Panc1 (cell line): ENCODE results near the gene ATP9A. TPM values are rescaled to one million over a fixed set of nuclear protein-coding genes. Genes with fewer than 3 reads are reported as not detected.
"Not testable (repeated sequence)": the region's sequence is repeated elsewhere in the genome, so short reads cannot be mapped to it uniquely, and the experiment has no call there.

Experiments used
- ATAC-seq: fragments of 200-7000 bp; cut with Tn5 transposase; 2 replicates; pipeline ENCODE4 v1.9.1; 2020; ENCODE audit warnings: mild to moderate bottlenecking, moderate library complexity
- BruUV-seq: library from RNA; stranded (reverse); fragments of 400-500 nt; replicated peaks from 2 replicates; lab custom pipeline; 2021; lab: Mats Ljungman, UMichigan
- CTCF ChIA-PET: fragments of 300-600 bp; sonication (Branson Sonifier 250); formaldehyde crosslinking; loops from one replicate; lab custom pipeline; 2022; ENCODE audit warnings: antibody characterized with exemption; lab: Charles Lee
- POLR2A ChIA-PET: fragments of 300-600 bp; sonication (Branson Sonifier 250); formaldehyde crosslinking; loops from one replicate; lab custom pipeline; 2022; ENCODE audit warnings: antibody characterized with exemption; lab: Charles Lee
- DNase-seq: peaks from one replicate; pipeline ENCODE4 v3.0.0-alpha.2; 2010; ENCODE audit warnings: low read depth, low spot score
- H3K27ac ChIP-seq: 2 replicates; pipeline ENCODE4 v1.5.1; 2011; ENCODE audit warnings: mild to moderate bottlenecking, low read length, inconsistent platforms
- H3K27me3 ChIP-seq: fragments of 200-500 bp; sonication (Bioruptor generic); 2 replicates; pipeline ENCODE4 v1.6.0; 2014; ENCODE audit warnings: low read length, inconsistent platforms; ENCODE audit not compliant: control insufficient read depth, insufficient read depth
- H3K36me3 ChIP-seq: fragments of 200-500 bp; sonication (Bioruptor generic); 2 replicates; pipeline ENCODE4 v1.5.1; 2014; ENCODE audit warnings: inconsistent platforms, mild to moderate bottlenecking, low read length, moderate library complexity; ENCODE audit not compliant: control insufficient read depth, insufficient read depth
- H3K4me1 ChIP-seq: 2 replicates; pipeline ENCODE4 v1.5.1; 2011; ENCODE audit warnings: inconsistent platforms, mild to moderate bottlenecking, low read length, moderate library complexity; ENCODE audit not compliant: control insufficient read depth, insufficient read depth
- H3K4me3 ChIP-seq, 2 experiments: 2 replicates each; pipeline ENCODE4 v1.5.1; 2011 to 2012; ENCODE audit warnings: low read depth in 2 of 2, low read length in 2 of 2, mild to moderate bottlenecking in 2 of 2, inconsistent platforms in 1 of 2, moderate library complexity in 1 of 2
- H3K9me3 ChIP-seq: fragments of 200-500 bp; sonication (Bioruptor generic); 2 replicates; pipeline ENCODE4 v1.5.1; 2014; ENCODE audit warnings: low read depth, mild to moderate bottlenecking, inconsistent platforms, low read length, moderate library complexity; ENCODE audit not compliant: control insufficient read depth, insufficient read depth
- POLR2AphosphoS5 ChIP-seq: IDR thresholded peaks from 2 replicates; pipeline ENCODE4 v1.6.1; 2012; ENCODE audit warnings: mild to moderate bottlenecking, low read depth, low read length, moderate library complexity
- REST ChIP-seq, 2 experiments: IDR thresholded peaks; 2 replicates each; pipeline ENCODE4 v1.6.1; 2011 to 2012; ENCODE audit warnings: low read depth in 2 of 2, control low read depth in 1 of 2, low read length in 1 of 2, mild to moderate bottlenecking in 1 of 2, moderate library complexity in 1 of 2; ENCODE audit not compliant: insufficient read depth in 1 of 2
- SIN3A ChIP-seq: IDR thresholded peaks from 2 replicates; pipeline ENCODE4 v1.6.1; 2012; ENCODE audit warnings: low read depth, mild to moderate bottlenecking, low read length, moderate library complexity, borderline replicate concordance; ENCODE audit not compliant: insufficient read depth
- TCF7L2 ChIP-seq: IDR thresholded peaks from 2 replicates; pipeline ENCODE4 v1.6.1; 2011; ENCODE audit warnings: mild to moderate bottlenecking, low read depth, low read length, inconsistent platforms
- in situ Hi-C: cut with HindIII; loops from 2 replicates; pipeline ENCODE4 v1.10.0; 2016; ENCODE audit warnings: low sequenced_read_pairs, low pct_unique_long_range_greater_than_20kb
- intact Hi-C: fragments of 100-400 bp; cut with micrococcal nuclease; formaldehyde crosslinking; loops from one replicate; pipeline ENCODE4 v1.10.0; 2022; ENCODE audit not compliant: unreplicated experiment
- total RNA-seq: library from RNA; stranded (reverse); gene quantifications from one replicate; pipeline ENCODE4 v1.2.1, GENCODE V29; 2021; ENCODE audit not compliant: unreplicated experiment
- TF ChIP-seq, protein P1 (sequence below): fragments of 450-650 bp; IDR thresholded peaks from 2 replicates; pipeline ENCODE4 v1.5.1; 2017; ENCODE audit warnings: mild to moderate bottlenecking

Gene ATP9A
- total RNA-seq, 1 experiment from 2014 or later: 8.7 TPM

- Histone ChIP-seq H3K4me3 (no peak overlapping the region), H3K27ac (no peak overlapping the region), H3K9me3 (no peaks in the 10 kb centered on the region), H3K36me3 (no peaks in the 10 kb centered on the region), H3K4me1 (peaks cover 13% of the 10 kb centered on the region), H3K27me3 (no peaks in the 10 kb centered on the region)
- in situ Hi-C loops (no loop called here), intact Hi-C loops (no loop called here)
- BruUV-seq: no TSS peak
- POLR2A ChIA-PET: no interaction called here
- no peak for ATAC-seq
- CTCF ChIA-PET: no interaction called here
- DNase-seq: no peak
- no peak for TF ChIP-seq TCF7L2
- TF ChIP-seq, protein P1, sequence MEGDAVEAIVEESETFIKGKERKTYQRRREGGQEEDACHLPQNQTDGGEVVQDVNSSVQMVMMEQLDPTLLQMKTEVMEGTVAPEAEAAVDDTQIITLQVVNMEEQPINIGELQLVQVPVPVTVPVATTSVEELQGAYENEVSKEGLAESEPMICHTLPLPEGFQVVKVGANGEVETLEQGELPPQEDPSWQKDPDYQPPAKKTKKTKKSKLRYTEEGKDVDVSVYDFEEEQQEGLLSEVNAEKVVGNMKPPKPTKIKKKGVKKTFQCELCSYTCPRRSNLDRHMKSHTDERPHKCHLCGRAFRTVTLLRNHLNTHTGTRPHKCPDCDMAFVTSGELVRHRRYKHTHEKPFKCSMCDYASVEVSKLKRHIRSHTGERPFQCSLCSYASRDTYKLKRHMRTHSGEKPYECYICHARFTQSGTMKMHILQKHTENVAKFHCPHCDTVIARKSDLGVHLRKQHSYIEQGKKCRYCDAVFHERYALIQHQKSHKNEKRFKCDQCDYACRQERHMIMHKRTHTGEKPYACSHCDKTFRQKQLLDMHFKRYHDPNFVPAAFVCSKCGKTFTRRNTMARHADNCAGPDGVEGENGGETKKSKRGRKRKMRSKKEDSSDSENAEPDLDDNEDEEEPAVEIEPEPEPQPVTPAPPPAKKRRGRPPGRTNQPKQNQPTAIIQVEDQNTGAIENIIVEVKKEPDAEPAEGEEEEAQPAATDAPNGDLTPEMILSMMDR: no peak
- TF ChIP-seq SIN3A: no peak
- TF ChIP-seq REST (IDR thresholded peaks at IDR 0.05; ENCODE audit: insufficient read depth in 1 of 2, low read depth in 2 of 2, low read length in 1 of 2): no peak
- no peak for TF ChIP-seq POLR2AphosphoS5
These were observed 29.2 kb downstream of the ATP9A start for GRCh38 chr20:51738877-51739447.

GRCh38 chr20:51738261-51738660, 29.9 kb downstream of the ATP9A start:
- H3K27me3 ChIP-seq, in situ Hi-C loops, H3K9me3 ChIP-seq, intact Hi-C loops, ATAC-seq, H3K4me3 ChIP-seq, DNase-seq, H3K36me3 ChIP-seq, POLR2A ChIA-PET, BruUV-seq, H3K27ac ChIP-seq: not testable (repeated sequence)
- CTCF ChIA-PET: interaction anchor here (0.6 kb wide), 1 partner anchor 28 kb away, joined by 3 read pairs; no protein-coding TSS in a partner anchor
- peaks cover 13% of the 10 kb centered on the region; the same call in 1 of the 2 replicates for H3K4me1 ChIP-seq

DNA sequence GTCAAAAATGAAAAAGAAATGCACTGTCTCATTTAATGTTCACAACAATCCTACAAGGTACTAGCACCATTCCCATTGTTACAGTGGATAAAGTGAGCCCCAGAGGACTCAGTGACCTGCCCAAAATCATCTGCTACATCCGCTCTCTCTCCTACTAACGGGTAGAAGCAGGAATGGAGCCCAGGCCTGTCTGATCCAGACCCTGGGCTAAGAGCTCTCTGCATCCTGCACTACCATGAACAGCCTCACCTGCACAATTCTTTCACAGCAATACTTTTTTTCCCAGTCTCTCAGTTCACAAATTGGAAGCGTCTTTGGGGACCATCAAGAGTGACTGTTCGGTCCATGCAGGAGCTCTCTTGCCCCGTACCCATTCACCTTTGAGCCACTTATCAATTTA, 31.2 kb downstream of the ATP9A start:
- no peak for TF ChIP-seq REST (IDR thresholded peaks at IDR 0.05; ENCODE audit: insufficient read depth in 1 of 2, low read depth in 2 of 2, low read length in 1 of 2)
- no TSS peak for BruUV-seq
- no peaks in the 10 kb centered on the region for H3K36me3 ChIP-seq
- H3K4me3 ChIP-seq: no peak overlapping the region
- CTCF ChIA-PET: no interaction called here
- no peaks in the 10 kb centered on the region for H3K9me3 ChIP-seq
- POLR2A ChIA-PET: interaction anchor here (0.5 kb wide), 1 partner anchor 89 kb away, joined by 4 read pairs; no protein-coding TSS in a partner anchor
- no peaks in the 10 kb centered on the region for H3K27me3 ChIP-seq
- peaks cover 7% of the 10 kb centered on the region; the same call in 1 of the 2 replicates for H3K4me1 ChIP-seq
- DNase-seq: no peak
- intact Hi-C loops: no loop called here
- in situ Hi-C loops: no loop called here
- no peak overlapping the region for H3K27ac ChIP-seq
- ATAC-seq: 0 out of 2 replicates have a peak, but pooled peaks have one; percentile 52
